GM23248 (cell line): ENCODE data around the gene RTF1. TPM values are rescaled to one million over a fixed set of nuclear protein-coding genes. Genes with fewer than 3 reads are reported as not detected.
"Not testable (repeated sequence)": the region's sequence is repeated elsewhere in the genome, so short reads cannot be mapped to it uniquely, and the experiment has no call there.

Experiments
- DNase-seq: peaks from one replicate; pipeline ENCODE4 v3.0.0-alpha.2; 2015
- H2AFZ ChIP-seq: fragments of 200-600 bp; sonication (generic); 2 replicates; pipeline ENCODE4 v1.6.1; 2016; ENCODE audit warnings: antibody characterized with exemption
- H3F3A ChIP-seq: fragments of 200-600 bp; sonication (generic); 2 replicates; pipeline ENCODE4 v1.6.1; 2016; ENCODE audit warnings: mild to moderate bottlenecking, antibody characterized with exemption, mixed run types; ENCODE audit not compliant: insufficient read depth
- H3K27ac ChIP-seq: fragments of 200-600 bp; sonication (generic); 2 replicates; pipeline ENCODE4 v1.5.1; 2016; ENCODE audit warnings: mild to moderate bottlenecking
- H3K27me3 ChIP-seq: fragments of 200-600 bp; sonication (generic); replicated peaks from 2 replicates; pipeline ENCODE4 v1.6.1; 2016; ENCODE audit warnings: mild to moderate bottlenecking; ENCODE audit not compliant: insufficient read depth
- H3K36me3 ChIP-seq: fragments of 200-600 bp; sonication (generic); 2 replicates; pipeline ENCODE4 v1.6.1; 2016; ENCODE audit warnings: low read depth, mild to moderate bottlenecking
- H3K4me1 ChIP-seq: fragments of 200-600 bp; sonication (generic); 2 replicates; pipeline ENCODE4 v1.6.1; 2016; ENCODE audit warnings: mild to moderate bottlenecking; ENCODE audit not compliant: insufficient read depth
- H3K4me2 ChIP-seq: fragments of 200-600 bp; sonication (generic); one replicate; pipeline ENCODE4 v1.6.1; 2016; ENCODE audit warnings: mild to moderate bottlenecking; ENCODE audit not compliant: unreplicated experiment
- H3K4me3 ChIP-seq: fragments of 200-600 bp; sonication (generic); 2 replicates; pipeline ENCODE4 v1.5.1; 2016; ENCODE audit warnings: mild to moderate bottlenecking
- H3K79me2 ChIP-seq: fragments of 200-600 bp; sonication (generic); 2 replicates; pipeline ENCODE4 v1.6.1; 2016; ENCODE audit warnings: mild to moderate bottlenecking; ENCODE audit not compliant: insufficient read depth
- H3K9ac ChIP-seq: fragments of 200-600 bp; sonication (generic); 2 replicates; pipeline ENCODE4 v1.6.1; 2016; ENCODE audit warnings: mild to moderate bottlenecking
- H3K9me2 ChIP-seq: fragments of 200-600 bp; sonication (generic); 2 replicates; pipeline ENCODE4 v1.6.1; 2016; ENCODE audit warnings: mixed run types, mild to moderate bottlenecking, moderate library complexity; ENCODE audit not compliant: insufficient read depth
- H3K9me3 ChIP-seq: fragments of 200-600 bp; sonication (generic); one replicate; pipeline ENCODE4 v1.6.1; 2017; ENCODE audit warnings: low read depth
- H4K20me1 ChIP-seq: fragments of 200-600 bp; sonication (generic); 2 replicates; pipeline ENCODE4 v1.6.0; 2016; ENCODE audit not compliant: insufficient read depth
- EZH2 ChIP-seq: fragments of 200-600 bp; sonication (generic); IDR thresholded peaks from 2 replicates; pipeline ENCODE4 v1.6.1; 2018; ENCODE audit warnings: antibody characterized with exemption, mild to moderate bottlenecking; ENCODE audit not compliant: insufficient read depth, poor library complexity, severe bottlenecking
- EZH2phosphoT487 ChIP-seq: fragments of 200-600 bp; sonication (generic); IDR thresholded peaks from 2 replicates; pipeline ENCODE4 v1.6.1; 2018; ENCODE audit warnings: antibody characterized with exemption, moderate library complexity, mild to moderate bottlenecking, low read depth; ENCODE audit not compliant: insufficient read depth
- WGBS, 2 experiments: methylation state at CpG; one replicate each; pipeline ENCODE4 v1.1.6; 2015 to 2017; ENCODE audit warnings: low lambda C conversion rate in 2 of 2, low coverage in 1 of 2; ENCODE audit errors: missing lambda C conversion rate in 2 of 2; 5-methylcytosine and 5-hydroxymethylcytosine counted together
- in situ Hi-C: fragments of 300-500 bp; cut with MboI; formaldehyde crosslinking; loops from 2 replicates; pipeline ENCODE4 v1.15.0; 2020
- polyA plus RNA-seq: library from polyadenylated mRNA; unstranded; fragments of >200 nt; fragmentation: Nextera tagmentation; extraction: Ambion mirVana; gene quantifications from 2 replicates; pipeline ENCODE4 v1.2.1, GENCODE V29; 2016
- total RNA-seq: library from RNA; depleted of rRNA; stranded (reverse); fragments of >200 nt; shearing (Covaris generic); gene quantifications from 2 replicates; pipeline ENCODE4 v1.2.3, GENCODE V29; 2014

RTF1 gene
- total and polyA plus RNA-seq, 2 experiments from 2014 or later, result 20.5 to 58.6 TPM

DNA sequence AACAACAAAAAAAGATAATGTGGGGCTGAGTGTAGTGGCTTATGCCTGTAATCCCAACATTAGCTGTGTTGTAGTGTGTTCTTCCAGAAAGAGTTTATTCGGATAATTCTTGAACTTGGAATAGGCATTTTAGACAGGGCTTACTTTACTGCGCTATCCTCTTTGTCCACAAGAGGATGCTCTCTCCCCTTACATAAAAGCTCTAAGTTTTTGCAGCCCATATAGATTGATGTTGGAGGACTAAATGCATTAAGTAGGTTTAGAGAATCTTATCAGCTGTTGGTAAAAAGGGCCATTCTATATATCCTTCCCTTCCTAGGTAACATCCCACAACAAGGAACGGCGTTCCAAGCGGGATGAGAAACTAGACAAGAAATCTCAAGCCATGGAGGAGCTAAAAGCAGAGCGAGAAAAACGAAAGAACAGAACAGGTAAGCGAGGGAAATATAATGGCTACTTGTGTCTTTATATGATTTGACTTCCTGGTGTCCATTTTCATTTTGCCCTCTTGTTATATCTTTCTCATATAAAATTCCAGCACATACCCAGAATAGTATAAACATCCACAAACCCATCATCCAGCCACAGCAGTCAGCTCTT, 49.0 kb downstream of the RTF1 start:
- no peak overlapping the region for H3K4me2 ChIP-seq
- 90 to 93% methylated on average over 8 of the region's 8 CpGs for WGBS, 2 experiments
- H4K20me1 ChIP-seq, result no peaks in the 10 kb centered on the region
- H3F3A ChIP-seq, result no peaks in the 10 kb centered on the region
- in situ Hi-C loops, result no loop called here
- peaks cover 23% of the 10 kb centered on the region for H3K36me3 ChIP-seq
- H3K27ac ChIP-seq, result no peak overlapping the region
- no peak overlapping the region for H2AFZ ChIP-seq
- no peaks in the 10 kb centered on the region for H3K9me2 ChIP-seq
- peak; percentile 62 for DNase-seq
- TF ChIP-seq EZH2 (no peak), EZH2phosphoT487 (no peak)
- no peaks in the 10 kb centered on the region for H3K4me1 ChIP-seq
- no peaks in the 10 kb centered on the region for H3K27me3 ChIP-seq
- H3K9ac ChIP-seq, result no peak overlapping the region
- 0 out of 2 replicates have a peak, but pooled peaks cover 14% of the 10 kb centered on the region for H3K79me2 ChIP-seq
- H3K9me3 ChIP-seq, result no peaks in the 10 kb centered on the region
- H3K4me3 ChIP-seq, result no peak overlapping the region

DNA sequence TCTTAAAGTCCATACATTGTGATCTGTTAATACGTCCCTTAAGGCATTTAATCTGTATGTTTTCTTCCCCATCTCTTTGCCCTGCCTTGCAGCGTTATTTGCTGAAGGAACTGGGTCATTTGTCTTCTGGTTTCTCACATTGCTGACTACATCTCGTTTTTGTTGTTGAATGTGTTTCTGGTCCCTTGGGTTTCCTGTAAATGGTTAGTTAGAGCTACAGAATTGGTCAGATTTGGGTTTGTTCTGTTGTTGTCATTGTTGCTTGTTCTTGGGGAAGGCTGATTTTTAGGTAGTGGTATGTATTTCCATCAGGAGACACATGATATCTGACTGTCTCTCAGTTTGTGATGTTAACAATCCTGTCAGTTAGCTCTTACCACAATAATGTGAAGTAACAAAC, 49.8 kb downstream of the RTF1 start:
- no peak for DNase-seq
- no peaks in the 10 kb centered on the region for H3K9me2 ChIP-seq
- H3K4me2 ChIP-seq, result no peak overlapping the region
- no peak overlapping the region for H3K4me3 ChIP-seq
- H3F3A ChIP-seq, result no peaks in the 10 kb centered on the region
- no peaks in the 10 kb centered on the region for H3K9me3 ChIP-seq
- H4K20me1 ChIP-seq, result no peaks in the 10 kb centered on the region
- no peak overlapping the region for H3K9ac ChIP-seq
- peaks cover 30% of the 10 kb centered on the region for H3K36me3 ChIP-seq
- TF ChIP-seq EZH2, result no peak
- no peak for TF ChIP-seq EZH2phosphoT487
- no peak overlapping the region for H3K27ac ChIP-seq
- in situ Hi-C loops, result no loop called here
- H3K27me3 ChIP-seq, result no peaks in the 10 kb centered on the region
- WGBS, 2 experiments, result 91% methylated on average over 3 of the region's 3 CpGs
- no peak overlapping the region for H2AFZ ChIP-seq
- H3K4me1 ChIP-seq, result no peaks in the 10 kb centered on the region
- H3K79me2 ChIP-seq, result 0 out of 2 replicates have a peak, but pooled peaks cover 14% of the 10 kb centered on the region

DNA sequence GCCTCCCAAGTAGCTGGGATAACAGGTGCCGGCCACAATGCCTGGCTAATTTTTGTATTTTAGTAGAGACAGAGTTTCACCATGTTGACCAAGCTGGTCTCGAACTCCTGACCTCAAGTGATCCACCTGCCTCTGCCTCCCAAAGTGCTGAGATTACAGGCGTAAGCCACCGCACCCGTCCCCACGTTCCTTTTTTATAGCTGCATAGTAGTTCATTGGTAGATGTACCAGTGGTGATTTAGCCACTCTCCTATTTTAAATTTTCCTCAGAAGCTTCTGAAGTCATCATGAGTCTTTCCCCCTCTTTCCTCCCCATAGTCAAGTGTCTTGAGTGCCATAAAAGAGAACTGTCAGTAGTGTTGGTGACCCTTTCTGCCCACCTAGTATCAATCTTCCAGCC, 52.7 kb downstream of the RTF1 start:
- WGBS, 2 experiments, result 96% methylated on average over 6 of the region's 6 CpGs
- H3K79me2 ChIP-seq, H3K9ac ChIP-seq, H3K4me3 ChIP-seq, H3K27me3 ChIP-seq, in situ Hi-C loops, DNase-seq, H3K4me1 ChIP-seq, H3K4me2 ChIP-seq, H2AFZ ChIP-seq, H4K20me1 ChIP-seq, H3K9me3 ChIP-seq, H3F3A ChIP-seq, H3K27ac ChIP-seq, H3K9me2 ChIP-seq: not testable (repeated sequence)
- peaks cover 31% of the 10 kb centered on the region for H3K36me3 ChIP-seq

DNA sequence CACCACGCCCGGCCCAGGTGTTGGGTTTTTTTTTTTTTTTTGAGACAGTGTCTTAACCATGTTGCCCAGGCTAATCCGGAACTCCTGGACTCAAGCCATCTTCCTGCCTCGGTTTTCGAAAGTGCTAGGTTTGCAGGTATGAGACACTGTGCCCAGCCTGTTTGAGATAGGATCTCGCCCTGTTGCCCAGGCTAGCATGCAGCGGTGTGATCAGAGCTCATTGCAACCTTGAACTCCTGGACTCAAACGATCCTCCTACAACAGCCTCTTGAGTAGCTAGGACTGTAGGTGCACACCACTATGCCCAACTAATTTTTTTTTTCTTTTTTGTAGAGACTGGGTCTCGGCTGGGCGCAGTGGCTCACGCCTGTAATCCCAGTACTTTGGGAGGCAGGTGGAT, 56.5 kb downstream of the RTF1 start:
- Histone ChIP-seq H3K36me3 (peaks cover 55% of the 10 kb centered on the region), H3K4me3 (no peak overlapping the region), H2AFZ (no peak overlapping the region), H3K9ac (no peak overlapping the region), H3K27me3 (no peaks in the 10 kb centered on the region), H3K9me2 (no peaks in the 10 kb centered on the region), H3K4me2 (no peak overlapping the region), H3K27ac (no peak overlapping the region), H3K79me2 (no peaks in the 10 kb centered on the region), H4K20me1 (no peaks in the 10 kb centered on the region), H3F3A (no peaks in the 10 kb centered on the region), H3K9me3 (no peaks in the 10 kb centered on the region), H3K4me1 (no peaks in the 10 kb centered on the region)
- in situ Hi-C loops, result no loop called here
- no peak for DNase-seq
- 97 to 99% methylated on average over 11 of the region's 11 CpGs for WGBS, 2 experiments
- TF ChIP-seq EZH2, result no peak
- no peak for TF ChIP-seq EZH2phosphoT487

DNA sequence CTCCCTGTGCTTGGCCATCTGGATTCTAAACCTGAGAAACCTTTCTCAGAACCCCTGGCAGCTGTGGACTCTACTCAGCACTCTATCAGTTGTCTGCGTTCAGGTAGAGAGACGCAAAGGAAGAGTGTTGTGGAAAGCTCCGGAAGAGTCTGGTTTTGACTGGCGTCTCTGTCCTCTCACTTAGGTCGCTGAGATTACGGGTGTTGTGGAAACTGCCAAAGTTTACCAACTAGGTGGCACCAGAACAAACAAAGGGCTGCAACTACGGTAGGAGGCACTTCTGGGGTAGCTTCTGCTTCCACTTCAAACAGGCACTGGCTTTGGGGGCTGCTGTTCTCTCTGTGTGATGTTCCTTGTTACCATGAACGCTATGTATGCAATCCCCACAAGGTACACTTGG, 57.5 kb downstream of the RTF1 start:
- TF ChIP-seq EZH2, result no peak
- TF ChIP-seq EZH2phosphoT487, result no peak
- in situ Hi-C loops, result no loop called here
- Histone ChIP-seq H3K79me2 (no peaks in the 10 kb centered on the region), H3K4me2 (no peak overlapping the region), H4K20me1 (no peaks in the 10 kb centered on the region), H2AFZ (no peak overlapping the region), H3K27me3 (no peaks in the 10 kb centered on the region), H3K4me1 (no peaks in the 10 kb centered on the region), H3K9ac (no peak overlapping the region), H3K9me3 (no peaks in the 10 kb centered on the region), H3F3A (no peaks in the 10 kb centered on the region), H3K9me2 (no peaks in the 10 kb centered on the region), H3K4me3 (no peak overlapping the region), H3K36me3 (peaks cover 65% of the 10 kb centered on the region), H3K27ac (no peak overlapping the region)
- no peak for DNase-seq
- WGBS, 2 experiments, result 79 to 80% methylated on average over 8 of the region's 8 CpGs
